Duodenal mucosa (tissue), 2 donors: Measurements from ENCODE around the gene ATP1A3.

Source experiments
- H3K27ac ChIP-seq: one replicate; pipeline ENCODE4 v1.7.0; 2013; ENCODE audit warnings: low read depth, low read length
- H3K27me3 ChIP-seq, 2 donors: one replicate each; pipeline ENCODE4 v1.7.0; 2013; ENCODE audit warnings: low read length in 2 of 2, control low read depth in 1 of 2; ENCODE audit not compliant: insufficient read depth in 2 of 2, control insufficient read depth in 1 of 2
- H3K36me3 ChIP-seq, 2 donors: one replicate each; pipeline ENCODE4 v1.7.0; 2013; ENCODE audit warnings: low read length in 2 of 2, control low read depth in 1 of 2; ENCODE audit not compliant: insufficient read depth in 2 of 2, control insufficient read depth in 1 of 2
- H3K4me1 ChIP-seq, 2 donors: one replicate each; pipeline ENCODE4 v1.7.0; 2013; ENCODE audit warnings: low read length in 2 of 2, control low read depth in 1 of 2; ENCODE audit not compliant: insufficient read depth in 2 of 2, control insufficient read depth in 1 of 2
- H3K4me3 ChIP-seq, 2 donors: one replicate each; pipeline ENCODE4 v1.7.0; 2013; ENCODE audit warnings: low read length in 2 of 2, low read depth in 1 of 2
- H3K9ac ChIP-seq, 2 donors: one replicate each; pipeline ENCODE4 v1.7.0; 2013; ENCODE audit warnings: low read length in 2 of 2, low read depth in 1 of 2
- H3K9me3 ChIP-seq, 2 donors: one replicate each; pipeline ENCODE4 v1.7.0; 2013; ENCODE audit warnings: low read length in 2 of 2, control low read depth in 1 of 2; ENCODE audit not compliant: control insufficient read depth in 1 of 2

The ATP1A3 gene

GRCh38 chr19:41929536-41930071 lies 64.4 kb downstream of the ATP1A3 start:
- Histone ChIP-seq H3K36me3 (no peaks in the 10 kb centered on the region), H3K9ac (no peak overlapping the region), H3K4me1 (peaks cover 9 to 10% of the 10 kb centered on the region in 2 donors), H3K27ac (no peak overlapping the region), H3K4me3 (no peak overlapping the region), H3K9me3 (no peaks in the 10 kb centered on the region), H3K27me3 (peaks cover 81 to 82% of the 10 kb centered on the region in 2 donors)

GRCh38 chr19:41928754-41929535 lies 65.1 kb downstream of the ATP1A3 start:
- peaks cover 83 to 89% of the 10 kb centered on the region in 2 donors for H3K27me3 ChIP-seq
- peaks cover 9 to 10% of the 10 kb centered on the region in 2 donors for H3K4me1 ChIP-seq
- no peaks in the 10 kb centered on the region for H3K36me3 ChIP-seq
- H3K9me3 ChIP-seq: no peaks in the 10 kb centered on the region
- peak overlapping the region; percentile 59 to 69 for H3K4me3 ChIP-seq
- H3K27ac ChIP-seq: no peak overlapping the region
- H3K9ac ChIP-seq: peak overlapping the region in 1 of 2 donors; percentile 60

GRCh38 chr19:41928221-41928683 lies 65.8 kb downstream of the ATP1A3 start, which contains the start of gene ERFL:
Gene ERFL (minus strand): TSS chr19:41928449. CDS start chr19:41912919, 15,530 bp downstream.
- H3K4me1 ChIP-seq: peaks cover 9 to 10% of the 10 kb centered on the region in 2 donors
- H3K36me3 ChIP-seq: no peaks in the 10 kb centered on the region
- H3K4me3 ChIP-seq: peak within 1 kb of the TSS; percentile 59 to 69
- no peaks in the 10 kb centered on the region for H3K9me3 ChIP-seq
- H3K27me3 ChIP-seq: peaks cover 78 to 88% of the 10 kb centered on the region in 2 donors
- H3K9ac ChIP-seq: peak within 1 kb of the TSS in 1 of 2 donors; percentile 60
- H3K27ac ChIP-seq: no peak within 1 kb of the TSS

GRCh38 chr19:41927497-41928192 lies 66.4 kb downstream of the ATP1A3 start:
- Histone ChIP-seq H3K4me3 (peak overlapping the region; percentile 59 to 69), H3K27me3 (peaks cover 77 to 89% of the 10 kb centered on the region in 2 donors), H3K9ac (no peak overlapping the region), H3K4me1 (peaks cover 9 to 10% of the 10 kb centered on the region in 2 donors), H3K27ac (no peak overlapping the region), H3K9me3 (no peaks in the 10 kb centered on the region), H3K36me3 (no peaks in the 10 kb centered on the region)

- no peak overlapping the region for H3K4me3 ChIP-seq
- peaks cover 77 to 89% of the 10 kb centered on the region in 2 donors for H3K27me3 ChIP-seq
- H3K36me3 ChIP-seq: no peaks in the 10 kb centered on the region
- no peak overlapping the region for H3K27ac ChIP-seq
- no peak overlapping the region for H3K9ac ChIP-seq
- H3K9me3 ChIP-seq: no peaks in the 10 kb centered on the region
- peaks cover 9 to 10% of the 10 kb centered on the region in 2 donors for H3K4me1 ChIP-seq
These were observed 67.1 kb downstream of the ATP1A3 start for GRCh38 chr19:41926763-41927496.

- H3K27me3 ChIP-seq: peaks cover 76 to 88% of the 10 kb centered on the region in 2 donors
- no peaks in the 10 kb centered on the region for H3K9me3 ChIP-seq
- H3K27ac ChIP-seq: no peak overlapping the region
- H3K9ac ChIP-seq: no peak overlapping the region
- no peak overlapping the region for H3K4me3 ChIP-seq
- H3K4me1 ChIP-seq: peaks cover 9 to 10% of the 10 kb centered on the region in 2 donors
- no peaks in the 10 kb centered on the region for H3K36me3 ChIP-seq
These were observed 67.8 kb downstream of the ATP1A3 start for GRCh38 chr19:41926028-41926762.

- H3K27me3 ChIP-seq: peaks cover 76 to 88% of the 10 kb centered on the region in 2 donors
These were observed 68.6 kb downstream of the ATP1A3 start for GRCh38 chr19:41925208-41926003.

GRCh38 chr19:41924151-41925145 lies 69.6 kb downstream of the ATP1A3 start:
- no peak overlapping the region for H3K27ac ChIP-seq
- no peak overlapping the region for H3K4me3 ChIP-seq
- H3K36me3 ChIP-seq: no peaks in the 10 kb centered on the region
- no peaks in the 10 kb centered on the region for H3K9me3 ChIP-seq
- peaks cover 76 to 83% of the 10 kb centered on the region in 2 donors for H3K27me3 ChIP-seq
- H3K9ac ChIP-seq: no peak overlapping the region
- peaks cover 9 to 11% of the 10 kb centered on the region in 2 donors for H3K4me1 ChIP-seq

More at GRCh38 chr19:41925208-41926003, 68.6 kb downstream of the ATP1A3 start:
- H3K9me3 ChIP-seq: no peaks in the 10 kb centered on the region
- peaks cover 9 to 12% of the 10 kb centered on the region in 2 donors for H3K4me1 ChIP-seq
- no peak overlapping the region for H3K9ac ChIP-seq
- no peak overlapping the region for H3K4me3 ChIP-seq
- H3K36me3 ChIP-seq: no peaks in the 10 kb centered on the region
- no peak overlapping the region for H3K27ac ChIP-seq
